HUDEP-2 (cell line): ENCODE data around the gene CCDC187.

Source experiments
- DNase-seq, 76 experiments: peaks; one replicate each; lab custom pipeline; 2025; ENCODE audit not compliant: unreplicated experiment in 76 of 76; lab: John Stamatoyannopoulos, UW

Gene CCDC187

GRCh38 chr9:136257381-136258298, 46.3 kb downstream of the CCDC187 start:
- no peak for DNase-seq

DNA sequence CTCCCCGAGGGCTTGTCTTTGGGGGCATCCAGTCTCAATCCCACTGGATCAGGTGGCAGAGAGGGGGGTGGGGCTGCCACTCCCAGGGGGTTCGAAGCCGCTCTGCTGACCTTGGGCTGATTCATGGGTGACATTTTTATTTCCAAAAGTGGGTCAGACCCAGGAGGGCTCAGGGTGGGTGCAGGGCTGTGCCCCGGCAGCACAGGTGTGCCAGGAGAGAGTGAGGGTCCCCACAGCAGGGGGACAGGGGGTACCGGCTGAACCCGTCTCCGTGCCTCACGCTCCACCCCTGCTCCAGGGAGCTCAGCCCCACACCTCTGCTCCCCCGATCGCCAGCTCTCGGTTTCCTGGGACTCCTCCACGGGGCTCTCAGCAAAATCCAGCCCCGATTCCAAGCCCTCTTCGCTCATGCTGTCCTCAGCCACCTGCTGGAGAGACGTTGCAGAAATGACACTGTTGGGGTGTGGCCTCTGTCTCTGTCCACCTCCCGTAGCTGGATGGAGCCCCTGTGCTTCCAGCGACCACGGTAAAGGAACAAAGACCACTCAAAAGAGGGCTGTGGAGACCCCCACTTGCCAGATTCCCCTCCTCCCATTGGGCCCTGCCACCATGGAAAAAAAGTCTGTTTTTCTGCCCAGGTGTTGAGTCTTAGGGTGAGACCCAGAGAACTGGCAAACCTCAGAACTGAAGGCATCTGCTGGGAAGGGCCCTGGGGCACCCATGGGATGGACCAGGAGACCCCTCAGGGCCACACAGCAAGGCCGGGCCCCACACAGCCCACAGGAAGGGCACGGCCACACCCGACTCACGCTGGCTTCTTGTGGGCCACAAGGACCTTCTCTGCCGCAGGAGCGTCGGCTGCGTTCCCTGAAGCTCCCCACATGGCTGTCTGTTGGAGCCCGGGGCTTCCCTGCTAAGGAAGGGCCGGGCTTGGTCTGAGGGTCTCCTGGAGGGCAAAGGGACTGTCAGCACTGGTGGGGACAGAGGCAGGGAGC, 47.7 kb downstream of the CCDC187 start:
- DNase-seq: peak in 8 of 76 experiments; percentile 11 to 29 (median 20)

DNA sequence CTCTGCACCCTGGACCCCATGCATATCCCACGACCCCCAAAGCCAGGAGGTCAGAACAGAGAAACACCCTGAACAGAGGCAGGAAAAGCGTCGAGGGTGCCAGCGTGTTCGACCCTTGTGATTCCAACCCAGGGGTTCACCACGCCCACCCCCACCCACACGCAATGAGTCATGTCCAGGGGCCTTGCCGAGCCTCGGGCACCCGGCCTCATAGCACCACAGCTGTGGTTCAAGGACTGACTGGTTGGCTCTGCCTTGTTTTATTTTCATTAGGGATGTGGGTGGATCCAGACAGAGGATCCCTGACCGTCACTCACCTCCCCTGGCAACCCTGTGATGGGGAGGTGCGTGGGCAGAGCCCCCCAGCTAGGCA, 48.7 kb downstream of the CCDC187 start:
- peak in 22 of 76 experiments; percentile 8 to 63 (median 26) for DNase-seq

- no peak for DNase-seq
Measured at GRCh38 chr9:136254381-136255165, 49.3 kb downstream of the CCDC187 start.

- no peak for DNase-seq
Measured at GRCh38 chr9:136253246-136254130, 50.4 kb downstream of the CCDC187 start.

GRCh38 chr9:136252846-136253245, 51.0 kb downstream of the CCDC187 start:
- no peak for DNase-seq

- DNase-seq: no peak
Measured at GRCh38 chr9:136252281-136252680, 51.6 kb downstream of the CCDC187 start.

DNA sequence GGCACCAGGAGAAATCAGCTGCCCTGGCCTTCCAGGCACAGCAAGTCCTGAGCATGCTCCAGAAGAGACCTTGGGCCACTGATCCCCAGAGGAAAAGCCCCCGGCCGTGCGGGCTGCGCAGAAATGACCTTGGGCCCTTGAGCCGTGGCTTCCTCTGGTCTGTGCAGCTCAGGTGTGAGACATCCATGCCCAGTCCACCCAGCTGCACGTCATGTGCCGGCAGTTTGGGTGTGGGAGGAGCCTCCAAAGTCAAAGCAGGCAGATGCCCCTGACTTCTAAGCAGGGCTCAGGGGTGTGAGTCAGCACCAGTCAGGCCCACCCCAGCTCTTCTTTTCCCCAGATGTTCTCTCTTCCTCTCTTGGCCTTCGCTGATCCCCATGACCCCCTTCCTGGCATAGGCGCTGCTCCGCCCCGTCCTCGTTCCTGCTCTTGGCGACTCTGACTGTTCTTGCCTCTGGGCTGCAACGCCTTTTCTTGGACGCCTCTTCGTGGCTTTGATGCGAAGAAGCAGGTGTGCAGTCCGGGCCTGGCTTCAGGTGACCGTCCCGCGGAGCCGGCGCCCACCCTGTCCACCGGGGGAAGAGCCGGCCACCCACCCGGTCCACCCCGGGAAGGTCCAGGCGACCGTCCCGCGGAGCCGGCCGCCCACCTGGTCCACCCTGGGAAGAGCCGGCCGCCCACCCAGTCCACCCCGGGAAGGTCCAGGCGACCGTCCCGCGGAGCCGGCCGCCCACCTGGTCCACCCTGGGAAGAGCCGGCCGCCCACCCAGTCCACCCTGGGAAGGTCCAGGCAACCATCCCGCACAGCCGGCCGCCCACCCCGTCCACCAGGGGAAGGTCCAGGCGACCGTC, 52.4 kb downstream of the CCDC187 start:
- DNase-seq: no peak

DNA sequence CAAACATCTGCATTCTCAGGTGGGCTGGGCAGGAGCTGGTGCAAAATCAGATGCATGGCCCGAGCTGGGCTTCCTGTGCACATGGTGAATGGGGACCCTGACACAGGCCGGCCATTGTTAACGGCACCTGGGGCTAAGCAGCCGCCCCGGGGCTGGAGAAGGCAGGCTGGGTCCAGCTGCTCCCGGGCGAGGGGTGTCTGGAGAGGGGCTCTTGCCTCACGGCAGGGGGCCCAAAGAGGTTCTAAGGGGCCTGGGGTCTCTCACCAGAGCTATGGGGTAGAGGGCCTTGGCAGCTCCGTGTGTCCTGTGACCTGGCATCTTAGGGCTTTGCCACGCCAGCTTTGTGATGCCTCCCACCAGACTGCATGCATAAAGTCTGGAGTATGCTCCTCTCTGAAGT, 53.2 kb downstream of the CCDC187 start:
- DNase-seq: no peak

DNA sequence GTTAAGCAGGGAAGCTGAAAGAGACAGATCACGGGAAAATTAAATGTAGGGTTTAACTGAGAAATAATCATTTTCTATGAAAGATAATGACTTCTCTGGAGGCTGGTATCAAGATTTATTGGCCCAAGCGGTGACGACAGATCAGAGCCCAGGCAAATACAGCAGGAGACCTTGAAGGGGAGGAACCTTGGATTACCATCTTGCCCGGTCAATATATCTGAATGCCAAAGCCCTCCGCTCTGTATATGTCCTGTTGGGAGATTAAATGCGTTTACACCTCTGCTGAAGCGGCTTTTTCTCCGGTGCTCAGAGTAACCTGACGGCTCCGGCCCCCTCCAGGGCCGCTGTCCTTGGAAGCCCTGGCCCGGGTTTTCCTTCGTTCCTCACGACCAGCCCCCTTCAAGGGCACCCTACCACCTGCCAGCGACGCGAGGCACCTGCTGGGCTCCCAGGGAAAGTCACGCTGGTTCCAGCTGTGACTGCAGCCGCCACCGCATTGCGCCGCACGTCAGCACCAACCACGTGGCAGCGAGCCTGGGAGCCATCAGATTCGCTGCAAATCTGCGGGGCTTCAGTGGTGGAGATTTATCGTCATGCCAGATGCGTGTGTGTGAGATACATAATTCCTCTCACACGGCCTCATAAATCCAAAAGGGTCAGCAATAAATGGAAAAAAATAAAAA, 53.9 kb downstream of the CCDC187 start:
- DNase-seq: no peak

- DNase-seq: no peak
Measured at GRCh38 chr9:136248951-136249876, 54.7 kb downstream of the CCDC187 start.

- DNase-seq: no peak
Measured at GRCh38 chr9:136247947-136248637, 55.8 kb downstream of the CCDC187 start.

GRCh38 chr9:136247551-136247916, 56.4 kb downstream of the CCDC187 start:
- DNase-seq: no peak

DNA sequence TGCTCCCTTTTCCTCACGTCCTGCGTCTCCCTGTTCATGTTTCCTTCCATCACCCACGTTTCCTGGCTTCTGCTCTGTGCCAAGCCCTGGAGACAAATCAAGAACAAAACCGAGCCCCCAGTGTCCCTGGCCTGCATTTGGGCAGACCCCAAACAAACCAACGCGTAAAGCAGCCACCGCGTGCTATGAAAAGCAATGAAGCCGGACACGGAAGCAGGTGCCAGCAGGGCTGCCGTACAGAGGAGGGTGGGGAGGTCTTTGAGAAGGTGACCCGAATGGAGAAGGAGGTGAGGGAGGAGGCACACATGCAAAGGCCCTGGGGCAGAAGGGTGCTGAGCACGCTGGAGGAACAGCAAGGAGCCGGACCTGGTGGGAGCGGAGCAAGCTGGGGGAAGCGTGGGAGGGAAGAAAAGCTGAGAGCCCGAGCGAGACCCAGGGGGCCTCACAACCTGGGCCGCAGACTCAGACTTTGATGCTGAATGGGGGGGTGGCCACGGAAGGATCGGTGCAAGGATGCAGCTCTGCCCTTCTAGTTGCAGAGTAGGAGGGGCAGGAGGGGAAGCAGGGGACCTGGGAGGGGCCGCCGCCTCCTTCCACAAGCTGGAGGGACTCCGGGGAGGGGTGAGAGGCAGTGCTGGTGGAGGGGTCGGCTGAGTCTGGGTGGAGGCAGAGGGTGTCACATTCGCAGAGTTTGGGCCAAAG, 56.9 kb downstream of the CCDC187 start:
- no peak for DNase-seq

- peak in 66 of 76 experiments; percentile 8 to 87 (median 71) for DNase-seq
Measured at GRCh38 chr9:136245219-136246150, 58.4 kb downstream of the CCDC187 start, which contains the start of gene QSOX2. TSS of gene QSOX2 (minus strand) at chr9:136245812. CDS start at chr9:136245803, 9 bp downstream.
